Epithelial cell of proximal tubule (primary cell): ENCODE results near the gene ATR. TPM values are rescaled to one million over a fixed set of nuclear protein-coding genes. Genes with fewer than 3 reads are reported as not detected.

Source experiments
- DNase-seq: peaks from one replicate; pipeline ENCODE4 v3.0.0-alpha.2; 2011; ENCODE audit warnings: low read depth
- H3K4me3 ChIP-seq: 2 replicates; pipeline ENCODE4 v1.5.1; 2011; ENCODE audit warnings: low read depth, mild to moderate bottlenecking, low read length
- CTCF ChIP-seq: conservative IDR thresholded peaks from 2 replicates; pipeline ENCODE4 v1.5.1; 2012; ENCODE audit warnings: low read depth, mild to moderate bottlenecking, low read length
- total RNA-seq: library from RNA; depleted of rRNA; stranded (reverse); fragments of >200 nt; gene quantifications from 2 replicates; pipeline ENCODE4 v1.2.3, GENCODE V29; 2015

ATR gene
- total RNA-seq, 1 donor from 2014 or later: 20.4 TPM

GRCh38 chr3:142618917-142619461 lies 40.5 kb upstream of the ATR start:
- TF ChIP-seq CTCF: no peak
- no peak overlapping the region for H3K4me3 ChIP-seq
- no peak for DNase-seq

DNA sequence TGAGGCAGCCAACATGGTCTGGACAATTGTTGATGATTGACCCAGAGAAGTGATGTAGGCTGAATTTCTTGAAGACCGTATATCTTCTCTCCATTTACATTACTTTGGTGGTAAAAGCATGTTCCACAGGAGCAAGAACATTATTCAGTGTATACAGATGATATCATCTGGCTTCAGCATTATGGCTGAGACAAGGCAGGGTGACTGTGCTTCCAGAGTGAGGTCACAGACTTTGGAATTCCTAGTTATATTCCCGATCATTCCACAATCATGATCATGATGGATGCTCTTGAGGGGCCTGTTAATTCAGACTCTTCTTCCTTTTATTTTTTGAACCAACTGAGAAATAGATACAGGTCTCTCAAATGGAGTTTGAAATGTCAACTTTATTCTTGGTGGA lies 36.6 kb upstream of the ATR start:
- no peak for DNase-seq
- TF ChIP-seq CTCF: no peak
- H3K4me3 ChIP-seq: no peak overlapping the region

DNA sequence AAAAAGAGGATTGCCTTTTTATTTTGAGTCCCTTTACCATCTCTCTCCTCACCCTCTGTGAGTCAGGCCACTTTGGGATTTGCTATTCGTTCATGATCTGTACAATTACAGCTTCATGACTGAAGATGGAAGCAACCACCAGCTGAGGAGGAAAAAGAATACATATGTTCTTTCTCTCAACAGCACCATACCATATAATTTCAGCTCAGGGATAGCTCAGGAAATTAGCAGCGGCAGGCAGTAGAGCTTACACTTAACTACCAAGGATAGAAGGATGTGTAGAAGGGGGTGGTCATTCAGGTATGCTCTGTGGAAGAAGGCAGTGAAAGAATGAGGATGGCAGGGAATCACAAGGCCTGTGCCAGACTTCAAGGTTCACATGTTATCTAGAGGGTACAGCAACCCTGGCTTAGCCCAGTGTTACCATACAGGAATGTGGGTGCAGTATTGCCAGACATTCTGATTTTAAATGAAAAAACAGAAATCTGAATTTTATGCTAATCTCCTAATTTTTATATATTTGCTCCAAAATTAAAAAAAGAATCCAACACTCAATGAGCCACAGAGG lies 35.6 kb upstream of the ATR start:
- H3K4me3 ChIP-seq: no peak overlapping the region
- no peak for DNase-seq

DNA sequence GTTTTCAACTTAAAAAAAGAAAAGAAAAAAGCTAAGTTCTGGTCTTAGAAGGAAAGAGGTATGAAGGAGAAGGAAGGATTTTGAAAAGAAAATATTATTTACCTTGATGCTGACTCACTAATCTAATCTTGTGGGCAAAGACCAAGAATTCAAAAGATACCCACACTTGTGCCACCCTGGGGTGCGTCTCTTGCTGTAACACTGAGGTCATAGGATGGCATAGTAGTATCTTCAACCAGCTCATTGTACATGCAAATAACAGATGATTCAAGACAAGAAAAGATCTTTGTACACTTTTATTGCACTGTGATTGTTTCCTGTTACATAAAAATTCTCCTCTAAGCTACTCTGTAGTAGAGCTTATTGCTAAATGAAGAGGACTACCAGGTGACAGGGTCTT lies 35.0 kb upstream of the ATR start:
- H3K4me3 ChIP-seq: no peak overlapping the region
- TF ChIP-seq CTCF: no peak
- DNase-seq: no peak

More for the DNA sequence above, 35.6 kb upstream of the ATR start:
- no peak for TF ChIP-seq CTCF

GRCh38 chr3:142611206-142611605 lies 32.7 kb upstream of the ATR start:
- H3K4me3 ChIP-seq: no peak overlapping the region
- TF ChIP-seq CTCF: no peak
- DNase-seq: no peak

DNA sequence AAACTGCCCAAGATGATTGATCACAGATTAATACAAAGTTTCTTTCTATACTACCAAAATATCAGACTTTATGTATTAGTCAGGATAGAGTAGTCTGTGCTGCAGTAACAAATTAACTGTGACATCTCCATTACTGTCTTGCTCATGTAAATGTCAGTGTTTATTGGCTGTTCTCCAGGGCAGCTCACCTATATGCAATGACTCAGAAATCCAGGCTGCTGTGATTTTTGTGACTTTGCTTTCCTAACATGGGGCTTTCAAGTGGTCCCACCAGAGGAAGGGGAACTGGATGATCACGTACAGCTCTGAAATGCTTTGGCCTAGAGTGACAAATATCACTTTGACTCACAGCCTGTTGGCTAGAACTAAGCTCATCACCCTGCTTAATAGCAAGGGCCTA lies 30.6 kb upstream of the ATR start:
- TF ChIP-seq CTCF: no peak
- DNase-seq: no peak
- no peak overlapping the region for H3K4me3 ChIP-seq

DNA sequence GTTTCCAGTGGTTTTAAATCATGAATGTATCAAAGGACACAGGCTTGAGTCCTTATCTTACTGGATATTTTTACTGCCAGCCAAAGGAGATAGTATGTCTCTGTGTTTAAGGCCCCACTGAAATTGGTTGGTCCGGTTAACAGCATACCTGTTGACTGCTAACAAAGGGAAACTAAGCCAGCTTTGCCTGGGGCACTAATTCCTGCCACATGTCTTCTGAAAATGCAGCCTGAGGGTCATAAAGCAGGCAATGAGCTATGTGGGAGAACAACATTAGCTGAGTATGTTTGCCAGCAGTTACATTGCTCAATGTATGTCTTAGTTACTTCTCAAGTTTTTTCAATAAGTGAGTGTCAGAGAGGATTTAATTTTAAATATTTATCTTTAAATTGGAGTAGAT lies 30.1 kb upstream of the ATR start:
- H3K4me3 ChIP-seq: no peak overlapping the region
- TF ChIP-seq CTCF: no peak
- DNase-seq: no peak
